Neural cell (in vitro differentiated cells): ENCODE results near the gene SMPD1. TPM values are rescaled to one million over a fixed set of nuclear protein-coding genes. Genes with fewer than 3 reads are reported as not detected.

Source experiments
- H2AFZ ChIP-seq: fragments of 200-600, 300-800 bp; sonication (generic), shearing (Covaris generic); 2 replicates; pipeline ENCODE4 v1.6.0; 2014; ENCODE audit warnings: low read depth, mild to moderate bottlenecking, antibody characterized with exemption, low read length, moderate library complexity
- H3F3A ChIP-seq: fragments of 200-600 bp; shearing (Covaris generic); 2 replicates; pipeline ENCODE4 v1.6.1; 2016; ENCODE audit warnings: mild to moderate bottlenecking, moderate library complexity, mixed read lengths, antibody characterized with exemption, low read length; ENCODE audit not compliant: insufficient read depth, poor library complexity, severe bottlenecking
- H3K27ac ChIP-seq: fragments of 200-600, 300-800 bp; sonication (generic), shearing (Covaris generic); 2 replicates; pipeline ENCODE4 v1.5.1; 2014; ENCODE audit warnings: mild to moderate bottlenecking, low read length, moderate library complexity
- H3K27me3 ChIP-seq: fragments of 300-800, 200-600 bp; sonication (generic), shearing (Covaris generic); 2 replicates; pipeline ENCODE4 v1.6.0; 2014; ENCODE audit warnings: mild to moderate bottlenecking, low read depth, low read length, moderate library complexity; ENCODE audit not compliant: insufficient read depth
- H3K36me3 ChIP-seq: fragments of 300-800, 200-600 bp; sonication (generic), shearing (Covaris generic); 2 replicates; pipeline ENCODE4 v1.5.1; 2014; ENCODE audit warnings: mild to moderate bottlenecking, antibody characterized with exemption, low read length, moderate library complexity; ENCODE audit not compliant: insufficient read depth
- H3K4me2 ChIP-seq: fragments of 300-800, 200-600 bp; sonication (generic), shearing (Covaris generic); 2 replicates; pipeline ENCODE4 v1.6.0; 2014; ENCODE audit warnings: mild to moderate bottlenecking, low read length
- H3K4me3 ChIP-seq: fragments of 300-800, 200-600 bp; sonication (generic), shearing (Covaris generic); 2 replicates; pipeline ENCODE4 v1.5.1; 2014; ENCODE audit warnings: mild to moderate bottlenecking, low read length, moderate library complexity
- H3K79me2 ChIP-seq: fragments of 200-600 bp; shearing (Covaris generic); replicated peaks from 2 replicates; pipeline ENCODE4 v1.6.0; 2014; ENCODE audit warnings: mild to moderate bottlenecking, low read length, moderate library complexity; ENCODE audit not compliant: insufficient read depth
- H3K9ac ChIP-seq: fragments of 300-800, 200-600 bp; sonication (generic), shearing (Covaris generic); 2 replicates; pipeline ENCODE4 v1.6.1; 2016; ENCODE audit warnings: mild to moderate bottlenecking, low read length, mixed read lengths
- H3K9me2 ChIP-seq: fragments of 200-600 bp; shearing (Covaris generic); 2 replicates; pipeline ENCODE4 v1.6.1; 2016; ENCODE audit warnings: mild to moderate bottlenecking, low read length, mixed read lengths; ENCODE audit not compliant: insufficient read depth
- H3K9me3 ChIP-seq: fragments of 200-600, 300-800 bp; sonication (generic), shearing (Covaris generic); 2 replicates; pipeline ENCODE4 v1.6.1; 2016; ENCODE audit warnings: mild to moderate bottlenecking, mixed run types, low read length, moderate library complexity, mixed read lengths
- H4K20me1 ChIP-seq: fragments of 200-600 bp; shearing (Covaris generic); 2 replicates; pipeline ENCODE4 v1.6.1; 2016; ENCODE audit warnings: mild to moderate bottlenecking, mixed run types; ENCODE audit not compliant: insufficient read depth
- CTCF ChIP-seq: fragments of 450-650 bp; IDR thresholded peaks from 2 replicates; pipeline ENCODE4 v1.5.1; 2014; ENCODE audit warnings: antibody characterized with exemption, mild to moderate bottlenecking, moderate library complexity; ENCODE audit not compliant: poor library complexity, severe bottlenecking
- EP300 ChIP-seq: fragments of 450-650 bp; conservative IDR thresholded peaks from 2 replicates; pipeline ENCODE4 v1.6.1; 2014; ENCODE audit warnings: antibody characterized with exemption, mild to moderate bottlenecking, moderate library complexity; ENCODE audit not compliant: poor library complexity, severe bottlenecking
- EZH2 ChIP-seq: fragments of 200-600, 300-800 bp; shearing (Covaris generic), sonication (generic); IDR thresholded peaks from 2 replicates; pipeline ENCODE4 v1.6.1; 2014; ENCODE audit warnings: antibody characterized with exemption, low read length, borderline replicate concordance, mild to moderate bottlenecking; ENCODE audit not compliant: insufficient read depth, poor library complexity, severe bottlenecking
- MXI1 ChIP-seq: fragments of 450-650 bp; conservative IDR thresholded peaks from 2 replicates; pipeline ENCODE4 v1.6.1; 2014; ENCODE audit warnings: antibody characterized with exemption, mild to moderate bottlenecking; ENCODE audit not compliant: poor library complexity, severe bottlenecking
- POLR2AphosphoS5 ChIP-seq: IDR thresholded peaks from 2 replicates; pipeline ENCODE4 v1.6.1; 2012
- RAD21 ChIP-seq: fragments of 450-650 bp; conservative IDR thresholded peaks from 2 replicates; pipeline ENCODE4 v1.6.1; 2014; ENCODE audit warnings: antibody characterized with exemption, mild to moderate bottlenecking, moderate library complexity
- REST ChIP-seq: IDR thresholded peaks from 2 replicates; pipeline ENCODE4 v1.6.1; 2012; ENCODE audit warnings: borderline replicate concordance
- SMC3 ChIP-seq: fragments of 450-650 bp; conservative IDR thresholded peaks from 2 replicates; pipeline ENCODE4 v1.6.1; 2014; ENCODE audit warnings: antibody characterized with exemption, mild to moderate bottlenecking, moderate library complexity; ENCODE audit not compliant: poor library complexity
- TAF1 ChIP-seq: IDR thresholded peaks from 2 replicates; pipeline ENCODE4 v1.6.1; 2012; ENCODE audit warnings: low read depth
- polyA plus RNA-seq: library from polyadenylated mRNA; depleted of rRNA; stranded (reverse); fragments of >200 nt; gene quantifications from 2 replicates; pipeline ENCODE4 v1.2.3, GENCODE V29; 2014

The SMPD1 gene
- polyA plus RNA-seq, 1 donor from 2014 or later, result 30.0 TPM

GRCh38 chr11:6402061-6402470 is 11.8 kb downstream of the SMPD1 start:
- H3K9me2 ChIP-seq, result no peaks in the 10 kb centered on the region
- H3K9ac ChIP-seq, result no peak overlapping the region
- no peaks in the 10 kb centered on the region for H4K20me1 ChIP-seq
- H2AFZ ChIP-seq, result no peak overlapping the region
- H3K79me2 ChIP-seq, result peaks cover 35% of the 10 kb centered on the region
- no peak for TF ChIP-seq CTCF
- no peak for TF ChIP-seq SMC3
- no peak for TF ChIP-seq EZH2
- no peak for TF ChIP-seq MXI1
- TF ChIP-seq REST, result no peak
- no peak for TF ChIP-seq RAD21
- no peak for TF ChIP-seq EP300
- TF ChIP-seq TAF1, result no peak
- no peak for TF ChIP-seq POLR2AphosphoS5
- H3K4me3 ChIP-seq, result no peak overlapping the region
- no peak overlapping the region for H3K27ac ChIP-seq
- H3K27me3 ChIP-seq, result no peaks in the 10 kb centered on the region
- H3K36me3 ChIP-seq, result no peaks in the 10 kb centered on the region
- no peaks in the 10 kb centered on the region for H3F3A ChIP-seq
- H3K4me2 ChIP-seq, result no peak overlapping the region
- H3K9me3 ChIP-seq, result no peaks in the 10 kb centered on the region

DNA sequence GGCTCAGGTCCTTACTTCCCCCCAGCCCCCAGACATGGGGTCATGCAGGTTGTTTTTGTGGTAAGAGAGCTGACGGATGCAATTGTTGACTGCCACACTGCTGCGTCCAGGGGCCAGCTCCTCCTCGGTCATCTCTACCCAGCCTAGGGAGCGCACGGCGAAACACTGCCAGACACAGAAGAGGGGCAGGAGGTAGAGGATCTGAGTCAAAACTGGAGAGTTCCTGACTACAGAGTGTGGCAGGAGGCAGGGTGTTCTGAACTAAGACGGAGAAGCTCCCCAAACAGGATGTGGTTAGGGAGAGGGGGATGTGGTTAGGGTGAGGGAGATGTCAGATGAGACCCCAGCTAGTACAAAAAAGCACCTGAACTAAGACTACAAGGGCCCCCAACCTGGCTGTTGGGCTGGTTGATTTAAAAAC is 12.3 kb downstream of the SMPD1 start:
- H3K27me3 ChIP-seq, result no peaks in the 10 kb centered on the region
- H3K9me3 ChIP-seq, result no peaks in the 10 kb centered on the region
- H3K4me2 ChIP-seq, result no peak overlapping the region
- H3F3A ChIP-seq, result no peaks in the 10 kb centered on the region
- H4K20me1 ChIP-seq, result no peaks in the 10 kb centered on the region
- H3K27ac ChIP-seq, result no peak overlapping the region
- H2AFZ ChIP-seq, result no peak overlapping the region
- H3K79me2 ChIP-seq, result peaks cover 40% of the 10 kb centered on the region
- no peak for TF ChIP-seq TAF1
- H3K9ac ChIP-seq, result no peak overlapping the region
- no peaks in the 10 kb centered on the region for H3K36me3 ChIP-seq
- no peaks in the 10 kb centered on the region for H3K9me2 ChIP-seq
- no peak overlapping the region for H3K4me3 ChIP-seq

- no peaks in the 10 kb centered on the region for H3K9me3 ChIP-seq
- no peaks in the 10 kb centered on the region for H3K36me3 ChIP-seq
- H3K27ac ChIP-seq, result peak overlapping the region; percentile 95
- H2AFZ ChIP-seq, result no peak overlapping the region
- no peak overlapping the region for H3K4me2 ChIP-seq
- no peaks in the 10 kb centered on the region for H3K9me2 ChIP-seq
- no peaks in the 10 kb centered on the region for H3K27me3 ChIP-seq
- H4K20me1 ChIP-seq, result no peaks in the 10 kb centered on the region
- H3K4me3 ChIP-seq, result peak overlapping the region; percentile 68
- H3K79me2 ChIP-seq, result peaks cover 47% of the 10 kb centered on the region
- TF ChIP-seq RAD21 (no peak), REST (no peak), POLR2AphosphoS5 (no peak), TAF1 (no peak), CTCF (no peak), EP300 (no peak), SMC3 (no peak)
- H3F3A ChIP-seq, result no peaks in the 10 kb centered on the region
- H3K9ac ChIP-seq, result peak overlapping the region; percentile 82
These were observed 13.3 kb downstream of the SMPD1 start for GRCh38 chr11:6403539-6403938.
